Measurements from ENCODE around the gene ROCK2. TPM values are rescaled to one million over a fixed set of nuclear protein-coding genes. Genes with fewer than 3 reads are reported as not detected.
A peak's percentile ranks its signal among the peaks of the same experiment; 100 is the strongest.

The ROCK2 gene
- 25.6 TPM for polyA plus RNA-seq (2013, experiment 1 of 2)
- polyA plus RNA-seq (2013, experiment 2 of 2): 25.3 TPM

- peaks cover 2% of the 10 kb centered on the region for H3K4me1 ChIP-seq (ENCODE audit: control insufficient read depth, low read depth, low read length)
- H3K18ac ChIP-seq (ENCODE audit: low read length): peak within 1 kb of the TSS; percentile 100
- H3K9ac ChIP-seq (ENCODE audit: low read length): peak within 1 kb of the TSS; percentile 87
- no peaks in the 10 kb centered on the region for H3K27me3 ChIP-seq (ENCODE audit: insufficient read depth, low read length, poor library complexity)
- no peak within 1 kb of the TSS for H2AK5ac ChIP-seq (ENCODE audit: low read length)
- H4K8ac ChIP-seq (ENCODE audit: low read depth, low read length): peak within 1 kb of the TSS; percentile 91
- peak within 1 kb of the TSS; percentile 86 for H3K4me3 ChIP-seq (ENCODE audit: low read length)
- H2BK15ac ChIP-seq (replicated peaks; ENCODE audit: low read depth): no peak within 1 kb of the TSS
- H3K23ac ChIP-seq (ENCODE audit: low read length): peak within 1 kb of the TSS; percentile 1
- H3K79me1 ChIP-seq (ENCODE audit: low read length): peaks cover 5% of the 10 kb centered on the region
- H3K79me2 ChIP-seq (ENCODE audit: control insufficient read depth, insufficient read depth, low read length): peaks cover 36% of the 10 kb centered on the region
- peak within 1 kb of the TSS; percentile 99 for H3K27ac ChIP-seq (ENCODE audit: low read depth, low read length)
- H4K5ac ChIP-seq (ENCODE audit: low read length): no peak within 1 kb of the TSS
- peak within 1 kb of the TSS; percentile 90 for H3K4ac ChIP-seq (ENCODE audit: low read depth, low read length)
- WGBS (ENCODE audit: extremely low coverage, insufficient coverage, low lambda C conversion rate): no CpG with 5 or more reads among the region's 90 CpGs
- peak within 1 kb of the TSS; percentile 95 for H2BK120ac ChIP-seq (ENCODE audit: low read depth, low read length)
- peak; percentile 95 for DNase-seq
- peak within 1 kb of the TSS; percentile 85 for H3K4me2 ChIP-seq (ENCODE audit: low read length)
- peak within 1 kb of the TSS; percentile 14 for H2BK5ac ChIP-seq (ENCODE audit: low read length)
- peak within 1 kb of the TSS; percentile 89 for H3K56ac ChIP-seq (ENCODE audit: low read length)
- H3K36me3 ChIP-seq (ENCODE audit: control insufficient read depth, insufficient read depth, low read length): no peaks in the 10 kb centered on the region
Measured at GRCh38 chr2:11344342-11344955, at the start of gene ROCK2. TSS of gene ROCK2 (minus strand) at chr2:11344636. CDS start at chr2:11344136, 500 bp downstream.

GRCh38 chr2:11393711-11394236, 49.3 kb upstream of the ROCK2 start:
- Histone ChIP-seq H3K4me1 (ENCODE audit: control insufficient read depth, low read depth, low read length) (peaks cover 2% of the 10 kb centered on the region), H3K4me2 (ENCODE audit: low read length) (no peak overlapping the region), H3K36me3 (ENCODE audit: control insufficient read depth, insufficient read depth, low read length) (no peaks in the 10 kb centered on the region), H3K27me3 (ENCODE audit: insufficient read depth, low read length, poor library complexity) (no peaks in the 10 kb centered on the region), H2BK15ac (replicated peaks; ENCODE audit: low read depth) (no peak overlapping the region), H3K79me2 (ENCODE audit: control insufficient read depth, insufficient read depth, low read length) (no peaks in the 10 kb centered on the region), H3K18ac (ENCODE audit: low read length) (no peak overlapping the region), H4K5ac (ENCODE audit: low read length) (no peak overlapping the region), H3K9ac (ENCODE audit: low read length) (no peak overlapping the region), H2AK5ac (ENCODE audit: low read length) (no peak overlapping the region), H2BK120ac (ENCODE audit: low read depth, low read length) (no peak overlapping the region), H3K56ac (ENCODE audit: low read length) (peak overlapping the region; percentile 5), H3K79me1 (ENCODE audit: low read length) (no peaks in the 10 kb centered on the region), H3K4me3 (ENCODE audit: low read length) (no peak overlapping the region), H3K23ac (ENCODE audit: low read length) (no peak overlapping the region), H4K8ac (ENCODE audit: low read depth, low read length) (no peak overlapping the region), H3K27ac (ENCODE audit: low read depth, low read length) (no peak overlapping the region), H3K4ac (ENCODE audit: low read depth, low read length) (no peak overlapping the region), H2BK5ac (ENCODE audit: low read length) (no peak overlapping the region)
- WGBS (ENCODE audit: extremely low coverage, insufficient coverage, low lambda C conversion rate): no CpG with 5 or more reads among the region's 11 CpGs
- peak; percentile 27 for DNase-seq

GRCh38 chr2:11391942-11392266, 47.5 kb upstream of the ROCK2 start:
- no peaks in the 10 kb centered on the region for H3K36me3 ChIP-seq (ENCODE audit: control insufficient read depth, insufficient read depth, low read length)
- H4K5ac ChIP-seq (ENCODE audit: low read length): no peak overlapping the region
- no peak overlapping the region for H3K56ac ChIP-seq (ENCODE audit: low read length)
- H3K9ac ChIP-seq (ENCODE audit: low read length): no peak overlapping the region
- no peak overlapping the region for H2AK5ac ChIP-seq (ENCODE audit: low read length)
- H2BK15ac ChIP-seq (replicated peaks; ENCODE audit: low read depth): no peak overlapping the region
- H3K4me3 ChIP-seq (ENCODE audit: low read length): no peak overlapping the region
- H3K79me1 ChIP-seq (ENCODE audit: low read length): no peaks in the 10 kb centered on the region
- no peak overlapping the region for H3K18ac ChIP-seq (ENCODE audit: low read length)
- H3K27me3 ChIP-seq (ENCODE audit: insufficient read depth, low read length, poor library complexity): no peaks in the 10 kb centered on the region
- no peak overlapping the region for H2BK120ac ChIP-seq (ENCODE audit: low read depth, low read length)
- no peak overlapping the region for H3K27ac ChIP-seq (ENCODE audit: low read depth, low read length)
- DNase-seq: no peak
- no peak overlapping the region for H3K4ac ChIP-seq (ENCODE audit: low read depth, low read length)
- H3K79me2 ChIP-seq (ENCODE audit: control insufficient read depth, insufficient read depth, low read length): no peaks in the 10 kb centered on the region
- WGBS (ENCODE audit: extremely low coverage, insufficient coverage, low lambda C conversion rate): no CpG with 5 or more reads among the region's 3 CpGs
- H3K4me1 ChIP-seq (ENCODE audit: control insufficient read depth, low read depth, low read length): peaks cover 2% of the 10 kb centered on the region
- no peak overlapping the region for H2BK5ac ChIP-seq (ENCODE audit: low read length)
- no peak overlapping the region for H3K4me2 ChIP-seq (ENCODE audit: low read length)
- H3K23ac ChIP-seq (ENCODE audit: low read length): no peak overlapping the region
- no peak overlapping the region for H4K8ac ChIP-seq (ENCODE audit: low read depth, low read length)

- Histone ChIP-seq H3K18ac (ENCODE audit: low read length) (no peak overlapping the region), H4K8ac (ENCODE audit: low read depth, low read length) (no peak overlapping the region), H3K23ac (ENCODE audit: low read length) (no peak overlapping the region), H2BK120ac (ENCODE audit: low read depth, low read length) (no peak overlapping the region), H3K79me1 (ENCODE audit: low read length) (no peaks in the 10 kb centered on the region), H2AK5ac (ENCODE audit: low read length) (no peak overlapping the region), H3K4ac (ENCODE audit: low read depth, low read length) (no peak overlapping the region), H3K4me3 (ENCODE audit: low read length) (no peak overlapping the region), H3K4me1 (ENCODE audit: control insufficient read depth, low read depth, low read length) (peaks cover 2% of the 10 kb centered on the region), H2BK5ac (ENCODE audit: low read length) (no peak overlapping the region), H3K79me2 (ENCODE audit: control insufficient read depth, insufficient read depth, low read length) (no peaks in the 10 kb centered on the region), H3K9ac (ENCODE audit: low read length) (no peak overlapping the region), H3K36me3 (ENCODE audit: control insufficient read depth, insufficient read depth, low read length) (no peaks in the 10 kb centered on the region), H3K27me3 (ENCODE audit: insufficient read depth, low read length, poor library complexity) (no peaks in the 10 kb centered on the region), H3K56ac (ENCODE audit: low read length) (no peak overlapping the region), H2BK15ac (replicated peaks; ENCODE audit: low read depth) (no peak overlapping the region), H3K4me2 (ENCODE audit: low read length) (no peak overlapping the region), H3K27ac (ENCODE audit: low read depth, low read length) (no peak overlapping the region), H4K5ac (ENCODE audit: low read length) (no peak overlapping the region)
- no peak for DNase-seq
- WGBS (ENCODE audit: extremely low coverage, insufficient coverage, low lambda C conversion rate): no CpG with 5 or more reads among the region's 5 CpGs
Measured at GRCh38 chr2:11390399-11390658, 45.9 kb upstream of the ROCK2 start.

GRCh38 chr2:11389551-11390398, 45.3 kb upstream of the ROCK2 start:
- no peak overlapping the region for H3K23ac ChIP-seq (ENCODE audit: low read length)
- no peak overlapping the region for H2AK5ac ChIP-seq (ENCODE audit: low read length)

More at GRCh38 chr2:11389551-11390398, 45.3 kb upstream of the ROCK2 start:
- no peaks in the 10 kb centered on the region for H3K36me3 ChIP-seq (ENCODE audit: control insufficient read depth, insufficient read depth, low read length)
- H2BK15ac ChIP-seq (replicated peaks; ENCODE audit: low read depth): no peak overlapping the region
- no peak overlapping the region for H3K9ac ChIP-seq (ENCODE audit: low read length)
- no peak overlapping the region for H3K18ac ChIP-seq (ENCODE audit: low read length)
- no peak overlapping the region for H3K4me3 ChIP-seq (ENCODE audit: low read length)
- no peak overlapping the region for H2BK120ac ChIP-seq (ENCODE audit: low read depth, low read length)
- H3K4me2 ChIP-seq (ENCODE audit: low read length): no peak overlapping the region
- H3K27me3 ChIP-seq (ENCODE audit: insufficient read depth, low read length, poor library complexity): no peaks in the 10 kb centered on the region
- H3K79me2 ChIP-seq (ENCODE audit: control insufficient read depth, insufficient read depth, low read length): no peaks in the 10 kb centered on the region
- no peak overlapping the region for H3K27ac ChIP-seq (ENCODE audit: low read depth, low read length)
- no peak overlapping the region for H2BK5ac ChIP-seq (ENCODE audit: low read length)
- no peak overlapping the region for H4K8ac ChIP-seq (ENCODE audit: low read depth, low read length)
- no peaks in the 10 kb centered on the region for H3K79me1 ChIP-seq (ENCODE audit: low read length)
- no peak overlapping the region for H4K5ac ChIP-seq (ENCODE audit: low read length)
- peak; percentile 14 for DNase-seq
- H3K4ac ChIP-seq (ENCODE audit: low read depth, low read length): no peak overlapping the region
- no peak overlapping the region for H3K56ac ChIP-seq (ENCODE audit: low read length)
- peaks cover 2% of the 10 kb centered on the region for H3K4me1 ChIP-seq (ENCODE audit: control insufficient read depth, low read depth, low read length)
- WGBS (ENCODE audit: extremely low coverage, insufficient coverage, low lambda C conversion rate): no CpG with 5 or more reads among the region's 18 CpGs

Measured in mesendoderm (in vitro differentiated cells).